GM21576 (cell line): ENCODE data around the gene SMIM1.

Experiments used
- ATAC-seq: cut with Tn5 transposase; IDR thresholded peaks from one replicate; pipeline ENCODE4 v1.9.1; 2021; ENCODE audit warnings: mild to moderate bottlenecking, moderate library complexity; ENCODE audit not compliant: unreplicated experiment

The SMIM1 gene

GRCh38 chr1:3817138-3817740, 44.7 kb downstream of the SMIM1 start:
- ATAC-seq: no peak

- no peak for ATAC-seq
These were observed 45.5 kb downstream of the SMIM1 start for GRCh38 chr1:3817821-3818597.

DNA sequence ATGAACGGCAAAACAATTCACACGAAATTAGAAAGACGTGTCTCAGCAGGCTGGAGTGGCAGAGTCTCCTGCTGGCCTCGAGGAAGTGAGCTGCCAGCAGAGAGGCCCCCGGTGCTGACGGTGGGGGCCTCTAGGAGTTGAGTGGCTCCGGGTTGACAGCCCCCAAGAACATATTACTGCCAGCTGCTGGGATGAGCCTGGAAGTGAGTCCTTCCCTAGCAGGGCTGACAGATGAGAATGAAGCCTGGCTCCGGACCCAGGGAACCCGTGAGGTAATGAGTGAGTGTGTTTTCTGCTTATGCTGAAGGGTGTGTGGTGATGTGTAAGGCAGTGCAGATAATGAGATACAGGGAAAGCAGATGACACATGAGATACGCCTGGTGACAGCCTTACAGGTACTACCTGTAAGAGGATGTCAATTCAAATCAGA, 47.2 kb downstream of the SMIM1 start:
- no peak for ATAC-seq

DNA sequence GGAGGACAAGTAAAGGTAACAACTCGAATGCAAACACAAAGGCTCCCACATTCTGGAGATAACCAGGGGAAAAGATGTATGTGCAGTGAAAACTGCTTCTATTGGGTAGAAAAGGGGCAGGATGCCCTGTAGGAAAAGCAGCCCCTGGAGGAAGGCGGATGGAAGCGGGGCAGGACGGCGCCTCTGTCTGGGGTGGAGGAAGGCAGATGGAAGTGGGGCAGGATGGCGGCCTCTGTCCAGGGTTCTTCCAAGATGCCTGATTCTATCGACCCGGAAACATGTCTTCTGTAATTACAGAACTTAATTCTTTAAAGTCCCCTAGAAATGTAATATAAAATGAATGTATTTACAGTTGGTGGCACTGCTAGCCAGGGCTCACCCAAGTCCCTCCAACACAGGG, 47.8 kb downstream of the SMIM1 start:
- ATAC-seq: no peak

GRCh38 chr1:3821004-3821403, 48.5 kb downstream of the SMIM1 start:
- no peak for ATAC-seq

GRCh38 chr1:3821447-3821846, 48.9 kb downstream of the SMIM1 start:
- ATAC-seq: no peak

DNA sequence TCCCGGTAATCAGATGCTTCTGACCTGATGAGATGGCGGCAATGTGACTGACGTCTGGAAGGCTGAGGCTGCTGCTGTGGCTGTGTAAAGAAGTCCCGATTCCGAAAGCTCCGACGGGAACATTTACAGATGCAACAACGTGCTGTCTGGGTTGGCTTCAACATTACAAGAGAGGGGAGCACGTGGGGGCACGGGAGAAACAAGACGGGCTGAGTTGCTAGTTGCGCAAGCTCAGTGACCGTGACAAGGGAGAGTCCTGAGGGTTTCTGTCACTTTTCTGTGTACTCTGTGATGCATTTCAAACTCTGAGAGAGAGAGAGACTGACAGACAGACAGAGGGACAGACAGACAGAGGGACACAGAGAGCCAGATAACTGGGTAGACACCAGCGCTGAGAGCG, 49.4 kb downstream of the SMIM1 start:
- no peak for ATAC-seq

DNA sequence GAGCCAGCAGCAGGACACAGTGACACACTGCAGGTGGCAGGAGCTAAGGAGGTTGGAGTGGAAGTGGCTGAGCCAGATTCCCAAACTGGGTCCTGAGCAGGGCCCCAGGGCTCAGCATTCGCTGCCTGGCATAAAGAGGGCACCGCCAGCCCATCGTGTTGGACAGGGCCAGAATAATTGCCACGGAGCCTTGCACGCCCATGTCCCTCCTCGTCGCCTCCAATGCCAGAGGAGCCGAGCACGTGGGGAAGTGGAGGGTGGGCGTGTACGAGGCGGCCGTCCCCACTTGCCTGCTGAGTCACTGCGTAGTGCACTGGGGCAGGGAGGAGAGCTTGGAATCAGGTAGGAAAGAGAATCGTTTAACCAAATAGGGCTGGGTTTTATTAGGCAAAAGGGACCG, 49.9 kb downstream of the SMIM1 start:
- ATAC-seq: no peak

DNA sequence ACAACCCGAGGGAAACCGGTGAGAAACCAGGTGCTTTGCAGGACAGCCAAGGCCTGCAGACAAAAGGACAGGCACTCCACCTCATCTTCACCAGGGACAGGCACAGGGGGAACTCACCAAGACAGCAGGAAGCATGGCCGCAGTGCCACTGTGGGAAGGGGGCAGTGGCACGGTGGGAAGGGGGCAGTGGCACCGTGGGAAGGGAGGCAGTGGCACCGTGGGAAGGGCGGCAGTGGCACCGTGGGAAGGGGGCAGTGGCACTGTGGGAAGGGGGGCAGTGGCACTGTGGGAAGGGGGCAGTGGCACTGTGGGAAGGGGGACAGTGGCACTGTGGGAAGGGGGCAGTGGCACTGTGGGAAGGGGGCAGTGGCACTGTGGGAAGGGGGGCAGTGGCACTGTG, 52.1 kb downstream of the SMIM1 start:
- no peak for ATAC-seq

- ATAC-seq: no peak
These were observed 52.8 kb downstream of the SMIM1 start for GRCh38 chr1:3825356-3825755.
